ENCODE results near the gene MRPS31. TPM values are rescaled to one million over a fixed set of nuclear protein-coding genes. Genes with fewer than 3 reads are reported as not detected.

The MRPS31 gene
- polyA plus RNA-seq, 1 donor (not counting 4 experiments of a cell fraction or from before 2014, with no cell fraction given), result 27.2 TPM

DNA sequence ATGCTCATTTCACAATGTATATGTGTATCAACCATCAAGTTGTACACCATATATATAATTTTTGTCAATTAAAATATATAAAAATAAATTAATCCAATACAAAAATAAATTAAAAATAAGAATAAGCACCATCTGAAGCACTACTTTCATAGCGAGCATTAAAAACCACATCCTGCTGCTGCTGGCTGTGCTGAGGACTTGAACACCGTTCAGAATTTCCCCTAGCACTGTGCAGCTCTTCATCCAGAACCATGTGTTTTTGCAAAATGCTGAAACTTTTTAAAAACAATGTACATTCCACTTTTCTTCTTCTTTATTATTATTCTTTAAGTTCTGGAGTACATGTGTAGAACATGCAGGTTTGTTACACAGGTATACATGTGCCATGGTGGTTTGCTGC, 64.6 kb downstream of the MRPS31 start:
- TF ChIP-seq, protein P1, sequence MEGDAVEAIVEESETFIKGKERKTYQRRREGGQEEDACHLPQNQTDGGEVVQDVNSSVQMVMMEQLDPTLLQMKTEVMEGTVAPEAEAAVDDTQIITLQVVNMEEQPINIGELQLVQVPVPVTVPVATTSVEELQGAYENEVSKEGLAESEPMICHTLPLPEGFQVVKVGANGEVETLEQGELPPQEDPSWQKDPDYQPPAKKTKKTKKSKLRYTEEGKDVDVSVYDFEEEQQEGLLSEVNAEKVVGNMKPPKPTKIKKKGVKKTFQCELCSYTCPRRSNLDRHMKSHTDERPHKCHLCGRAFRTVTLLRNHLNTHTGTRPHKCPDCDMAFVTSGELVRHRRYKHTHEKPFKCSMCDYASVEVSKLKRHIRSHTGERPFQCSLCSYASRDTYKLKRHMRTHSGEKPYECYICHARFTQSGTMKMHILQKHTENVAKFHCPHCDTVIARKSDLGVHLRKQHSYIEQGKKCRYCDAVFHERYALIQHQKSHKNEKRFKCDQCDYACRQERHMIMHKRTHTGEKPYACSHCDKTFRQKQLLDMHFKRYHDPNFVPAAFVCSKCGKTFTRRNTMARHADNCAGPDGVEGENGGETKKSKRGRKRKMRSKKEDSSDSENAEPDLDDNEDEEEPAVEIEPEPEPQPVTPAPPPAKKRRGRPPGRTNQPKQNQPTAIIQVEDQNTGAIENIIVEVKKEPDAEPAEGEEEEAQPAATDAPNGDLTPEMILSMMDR (optimal IDR thresholded peaks at IDR 0.05 in 1 of 3, IDR thresholded peaks at IDR 0.05 in 1 of 3, conservative IDR thresholded peaks at IDR 0.05 in 1 of 3; ENCODE audit: extremely low read depth in 1 of 3, insufficient read depth in 2 of 3, low read length in 3 of 3), result no peak
- TF ChIP-seq EZH2 (IDR thresholded peaks at IDR 0.05; ENCODE audit: low read length), result no peak
- H3K36me3 ChIP-seq (ENCODE audit: control insufficient read depth in 2 of 2, extremely low read depth in 1 of 2, insufficient read depth in 2 of 2, low read length in 2 of 2), result no peaks in the 10 kb centered on the region
- no peaks in the 10 kb centered on the region for H3K9me3 ChIP-seq (ENCODE audit: control insufficient read depth, low read depth, low read length)
- H3K4me2 ChIP-seq (ENCODE audit: control insufficient read depth, extremely low read depth, insufficient read depth, low read depth, low read length), result no peak overlapping the region
- H2AFZ ChIP-seq (ENCODE audit: control insufficient read depth, low read length), result no peak overlapping the region
- H3K9ac ChIP-seq (ENCODE audit: control insufficient read depth, extremely low read depth, insufficient read depth, low read length), result no peak overlapping the region
- H3K4me3 ChIP-seq (ENCODE audit: control insufficient read depth in 2 of 3, extremely low read depth in 1 of 3, insufficient read depth in 2 of 3, low read depth in 1 of 3, low read length in 3 of 3), result no peak overlapping the region
- no peak overlapping the region for H3K27ac ChIP-seq (ENCODE audit: control insufficient read depth, insufficient read depth, low read length)
- H3K4me1 ChIP-seq (ENCODE audit: control insufficient read depth, extremely low read depth, insufficient read depth, low read length), result no peaks in the 10 kb centered on the region
- H3K27me3 ChIP-seq (ENCODE audit: control insufficient read depth, extremely low read depth, insufficient read depth, low read length), result no peaks in the 10 kb centered on the region
- H4K20me1 ChIP-seq (ENCODE audit: control insufficient read depth, extremely low read depth, insufficient read depth, low read length), result no peaks in the 10 kb centered on the region
- H3K9me1 ChIP-seq (ENCODE audit: control insufficient read depth, extremely low read depth, insufficient read depth, low read length), result no peaks in the 10 kb centered on the region
- FAIRE-seq, result no peak
- dilution Hi-C loops (cut with MboI; ENCODE audit: extremely low pct_ligation_motif_present, low sequenced_read_pairs), result no loop called here
- no peaks in the 10 kb centered on the region for H3K79me2 ChIP-seq (ENCODE audit: control insufficient read depth, insufficient read depth, low read length)
- DNase-seq (ENCODE audit: low read depth, low spot score), result no peak

- DNase-seq (ENCODE audit: low read depth, low spot score) (no peak), FAIRE-seq (no peak)
- no peaks in the 10 kb centered on the region for H3K9me3 ChIP-seq (ENCODE audit: control insufficient read depth, low read depth, low read length)
- H3K36me3 ChIP-seq (ENCODE audit: control insufficient read depth in 2 of 2, extremely low read depth in 1 of 2, insufficient read depth in 2 of 2, low read length in 2 of 2), result no peaks in the 10 kb centered on the region
- no peaks in the 10 kb centered on the region for H4K20me1 ChIP-seq (ENCODE audit: control insufficient read depth, extremely low read depth, insufficient read depth, low read length)
- no peak overlapping the region for H3K9ac ChIP-seq (ENCODE audit: control insufficient read depth, extremely low read depth, insufficient read depth, low read length)
- H3K27me3 ChIP-seq (ENCODE audit: control insufficient read depth, extremely low read depth, insufficient read depth, low read length), result no peaks in the 10 kb centered on the region
- no peak overlapping the region for H3K4me2 ChIP-seq (ENCODE audit: control insufficient read depth, extremely low read depth, insufficient read depth, low read depth, low read length)
- H2AFZ ChIP-seq (ENCODE audit: control insufficient read depth, low read length), result no peak overlapping the region
- dilution Hi-C loops (cut with MboI; ENCODE audit: extremely low pct_ligation_motif_present, low sequenced_read_pairs), result no loop called here
- H3K79me2 ChIP-seq (ENCODE audit: control insufficient read depth, insufficient read depth, low read length), result no peaks in the 10 kb centered on the region
- H3K9me1 ChIP-seq (ENCODE audit: control insufficient read depth, extremely low read depth, insufficient read depth, low read length), result no peaks in the 10 kb centered on the region
- no peaks in the 10 kb centered on the region for H3K4me1 ChIP-seq (ENCODE audit: control insufficient read depth, extremely low read depth, insufficient read depth, low read length)
- no peak for TF ChIP-seq EZH2 (IDR thresholded peaks at IDR 0.05; ENCODE audit: low read length)
- TF ChIP-seq, protein P1 (optimal IDR thresholded peaks at IDR 0.05 in 1 of 3, IDR thresholded peaks at IDR 0.05 in 1 of 3, conservative IDR thresholded peaks at IDR 0.05 in 1 of 3; ENCODE audit: extremely low read depth in 1 of 3, insufficient read depth in 2 of 3, low read length in 3 of 3), result no peak
- H3K27ac ChIP-seq (ENCODE audit: control insufficient read depth, insufficient read depth, low read length), result no peak overlapping the region
- no peak overlapping the region for H3K4me3 ChIP-seq (ENCODE audit: control insufficient read depth in 2 of 3, extremely low read depth in 1 of 3, insufficient read depth in 2 of 3, low read depth in 1 of 3, low read length in 3 of 3)
Observed at GRCh38 chr13:40697711-40698110, 73.3 kb downstream of the MRPS31 start.

Data from keratinocyte (primary cell).